Transverse colon (tissue), 4 donors: ENCODE results near the gene BIRC7. TPM values are rescaled to one million over a fixed set of nuclear protein-coding genes. Genes with fewer than 3 reads are reported as not detected.

Source experiments
- DNase-seq: peaks from one replicate; pipeline ENCODE4 v3.0.0-alpha.2; 2019
- H3K27ac ChIP-seq, 4 donors: fragments of 200-600 bp; sonication (generic); 2 replicates each; pipeline ENCODE4 v1.5.1; 2016 to 2018; ENCODE audit warnings: inconsistent platforms in 4 of 4
- H3K27me3 ChIP-seq: fragments of 200-600 bp; sonication (generic); 2 replicates; pipeline ENCODE4 v1.5.1; 2017; ENCODE audit warnings: inconsistent platforms
- H3K36me3 ChIP-seq, 4 donors: fragments of 200-600 bp; sonication (generic); 2 replicates each; pipeline ENCODE4 v1.5.1; 2017 to 2019; ENCODE audit warnings: inconsistent platforms in 4 of 4
- H3K4me1 ChIP-seq, 4 donors: fragments of 200-600 bp; sonication (generic); 2 replicates each; pipeline ENCODE4 v1.5.1; 2017 to 2020; ENCODE audit warnings: inconsistent platforms in 4 of 4
- H3K4me3 ChIP-seq, 4 donors: fragments of 200-600 bp; sonication (generic); 1 replicate in 1 of 4; 2 replicates in 3 of 4; pipeline versions ENCODE4 v1.5.1 to v1.6.1; 2017 to 2019; ENCODE audit warnings: inconsistent platforms in 4 of 4
- H3K9me3 ChIP-seq, 2 donors: fragments of 200-600 bp; sonication (generic); 2 replicates each; pipeline ENCODE4 v1.5.1; 2017 to 2019; ENCODE audit warnings: inconsistent platforms in 2 of 2
- CTCF ChIP-seq, 5 experiments: fragments of 200-600 bp in 3 of 5; fragments of 450-650 bp in 2 of 5; sonication (generic) in 3 of 5; IDR thresholded peaks; 1 replicate in 2 of 5; 2 replicates in 3 of 5; pipeline ENCODE4 v1.5.1; 2016 to 2017; ENCODE audit warnings: antibody characterized with exemption in 5 of 5, inconsistent platforms in 3 of 5, mild to moderate bottlenecking in 2 of 5, moderate library complexity in 1 of 5
- EP300 ChIP-seq: sonication (generic); formaldehyde crosslinking; IDR thresholded peaks from one replicate; pipeline ENCODE4 v1.6.1; 2017; ENCODE audit warnings: antibody characterized with exemption, low read depth
- POLR2A ChIP-seq: fragments of 450-650 bp; IDR thresholded peaks from one replicate; pipeline ENCODE4 v1.6.1; 2016; ENCODE audit warnings: antibody characterized with exemption, mild to moderate bottlenecking, moderate library complexity
- POLR2AphosphoS5 ChIP-seq, 3 donors: sonication (generic); formaldehyde crosslinking; IDR thresholded peaks; one replicate each; pipeline ENCODE4 v1.6.1; 2016; ENCODE audit warnings: antibody characterized with exemption in 3 of 3
- WGBS, 2 donors: methylation state at CpG; one replicate each; pipeline ENCODE4 v1.1.5; 2018; ENCODE audit warnings: low coverage in 1 of 2; 5-methylcytosine and 5-hydroxymethylcytosine counted together
- in situ Hi-C, 4 donors: fragments of 200-750 bp; cut with MboI; loops; one replicate each; pipeline versions ENCODE4 v1.15.0 to v1.15.1; 2017; ENCODE audit warnings: low sequenced_read_pairs in 3 of 4, low pct_ligation_motif_present in 1 of 4, low pct_unique_long_range_greater_than_20kb in 1 of 4
- intact Hi-C: fragments of 100-400 bp; cut with DNase I; formaldehyde crosslinking; loops from one replicate; pipeline ENCODE4 v1.15.1; 2023; ENCODE audit warnings: low total_unique reads
- total RNA-seq, 4 donors: library from RNA; depleted of rRNA; stranded (reverse); fragments of >200 nt; gene quantifications; one replicate each; pipeline ENCODE4 v1.1.0, GENCODE V29; 2016

The BIRC7 gene
- total RNA-seq, 4 donors from 2014 or later, result 1.6 to 12.7 TPM; not detected in 2

GRCh38 chr20:63226042-63226943 lies 9.4 kb upstream of the BIRC7 start:
- TF ChIP-seq EP300, result no peak
- TF ChIP-seq POLR2A, result no peak
- no peak for TF ChIP-seq POLR2AphosphoS5 (IDR thresholded peaks at IDR 0.05)
- TF ChIP-seq CTCF (IDR thresholded peaks at IDR 0.05), result no peak
- in situ Hi-C loops, result no loop called here
- 79% methylated on average over 14 of the region's 19 CpGs; no CpG with 5 or more reads in 1 of the 2 donors for WGBS, 2 donors

GRCh38 chr20:63227260-63227659 lies 8.4 kb upstream of the BIRC7 start:
- no peak for TF ChIP-seq POLR2AphosphoS5 (IDR thresholded peaks at IDR 0.05)
- TF ChIP-seq CTCF (IDR thresholded peaks at IDR 0.05), result no peak
- TF ChIP-seq EP300, result no peak
- intact Hi-C loops, result loop anchor here (5.0 kb wide), 1 partner anchor 185 kb away; no protein-coding TSS in a partner anchor
- Histone ChIP-seq H3K4me1 (peaks cover 0 to 9% (median 6%) of the 10 kb centered on the region in 4 donors), H3K27ac (no peak overlapping the region), H3K4me3 (no peak overlapping the region), H3K36me3 (no peaks in the 10 kb centered on the region), H3K27me3 (peaks cover 24% of the 10 kb centered on the region), H3K9me3 (no peaks in the 10 kb centered on the region)
- WGBS, 2 donors, result 82 to 100% methylated on average over 2 to 5 of the region's 5 CpGs
- in situ Hi-C loops, result no loop called here
- DNase-seq, result no peak

More at GRCh38 chr20:63226042-63226943, 9.4 kb upstream of the BIRC7 start:
- no peak for DNase-seq
- Histone ChIP-seq H3K4me3 (no peak overlapping the region), H3K36me3 (no peaks in the 10 kb centered on the region), H3K27me3 (peaks cover 22% of the 10 kb centered on the region), H3K4me1 (peaks cover 0 to 9% (median 6%) of the 10 kb centered on the region in 4 donors), H3K9me3 (no peaks in the 10 kb centered on the region), H3K27ac (no peak overlapping the region)
- intact Hi-C loops, result loop anchor here (5.0 kb wide), 1 partner anchor 184 kb away; no protein-coding TSS in a partner anchor

- Histone ChIP-seq H3K9me3 (no peaks in the 10 kb centered on the region), H3K27me3 (peaks cover 37% of the 10 kb centered on the region), H3K4me3 (no peak overlapping the region), H3K27ac (no peak overlapping the region), H3K36me3 (no peaks in the 10 kb centered on the region), H3K4me1 (peaks cover 0 to 11% (median 8%) of the 10 kb centered on the region in 4 donors)
- WGBS, 2 donors, result 66% methylated on average over 13 of the region's 13 CpGs; no CpG with 5 or more reads in 1 of the 2 donors
- in situ Hi-C loops (no loop called here), intact Hi-C loops (loop anchor here (5.0 kb wide), 1 partner anchor 187 kb away; no protein-coding TSS in a partner anchor)
- TF ChIP-seq CTCF (IDR thresholded peaks at IDR 0.05), result no peak
- no peak for TF ChIP-seq EP300
- no peak for TF ChIP-seq POLR2AphosphoS5 (IDR thresholded peaks at IDR 0.05)
- TF ChIP-seq POLR2A, result no peak
- no peak for DNase-seq
Observed at GRCh38 chr20:63228806-63229205, 6.9 kb upstream of the BIRC7 start.

GRCh38 chr20:63230800-63231268 lies 4.9 kb upstream of the BIRC7 start:
- H3K4me1 ChIP-seq, result peaks cover 0 to 5% (median 0%) of the 10 kb centered on the region in 4 donors
- peak; percentile 32 for DNase-seq
- no peak overlapping the region for H3K4me3 ChIP-seq
- no peaks in the 10 kb centered on the region for H3K36me3 ChIP-seq
- intact Hi-C loops, result no loop called here
- H3K27me3 ChIP-seq, result peaks cover 51% of the 10 kb centered on the region
- no peak for TF ChIP-seq EP300
- peak; percentile 35 to 54 (median 45) for TF ChIP-seq CTCF (IDR thresholded peaks at IDR 0.05)
- TF ChIP-seq POLR2A, result no peak
- no peak for TF ChIP-seq POLR2AphosphoS5 (IDR thresholded peaks at IDR 0.05)
- in situ Hi-C loops, result no loop called here
- H3K9me3 ChIP-seq, result no peaks in the 10 kb centered on the region
- no peak overlapping the region for H3K27ac ChIP-seq
- WGBS, 2 donors, result 12% methylated on average over 17 of the region's 17 CpGs; no CpG with 5 or more reads in 1 of the 2 donors
